ENCODE data around the gene NCEH1. TPM values are rescaled to one million over a fixed set of nuclear protein-coding genes. Genes with fewer than 3 reads are reported as not detected.

Gene NCEH1
- total RNA-seq, 1 experiment from 2014 or later = 4.5 TPM

DNA sequence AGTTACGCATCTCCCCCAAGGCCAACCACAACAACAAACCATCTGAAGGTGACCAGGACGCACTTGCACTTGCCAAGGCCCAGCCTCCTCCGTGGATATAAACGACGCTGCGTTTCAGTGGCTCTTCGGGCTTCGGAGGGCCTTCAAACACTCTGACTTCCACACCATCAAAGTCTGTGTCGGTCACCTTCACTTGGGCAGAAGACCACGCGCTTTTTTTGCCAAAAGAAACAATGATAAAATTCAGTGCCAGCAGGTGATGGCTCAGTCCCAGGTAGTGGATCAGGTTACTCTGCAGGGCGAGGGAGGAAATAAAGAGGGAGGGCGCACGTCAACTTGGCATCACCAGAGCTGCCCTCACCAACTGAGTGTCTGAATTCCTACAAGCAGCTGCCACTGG lies 63.0 kb downstream of the NCEH1 start:
- Mint-ChIP-seq H3K4me1 (peaks cover 15% of the 10 kb centered on the region), H3K4me3 (no peak overlapping the region), H3K27me3 (ENCODE audit: low read depth) (no peaks in the 10 kb centered on the region), H3K9me3 (no peaks in the 10 kb centered on the region), H3K27ac (no peak overlapping the region), H3K36me3 (no peaks in the 10 kb centered on the region)
- TF ChIP-seq, protein P1, sequence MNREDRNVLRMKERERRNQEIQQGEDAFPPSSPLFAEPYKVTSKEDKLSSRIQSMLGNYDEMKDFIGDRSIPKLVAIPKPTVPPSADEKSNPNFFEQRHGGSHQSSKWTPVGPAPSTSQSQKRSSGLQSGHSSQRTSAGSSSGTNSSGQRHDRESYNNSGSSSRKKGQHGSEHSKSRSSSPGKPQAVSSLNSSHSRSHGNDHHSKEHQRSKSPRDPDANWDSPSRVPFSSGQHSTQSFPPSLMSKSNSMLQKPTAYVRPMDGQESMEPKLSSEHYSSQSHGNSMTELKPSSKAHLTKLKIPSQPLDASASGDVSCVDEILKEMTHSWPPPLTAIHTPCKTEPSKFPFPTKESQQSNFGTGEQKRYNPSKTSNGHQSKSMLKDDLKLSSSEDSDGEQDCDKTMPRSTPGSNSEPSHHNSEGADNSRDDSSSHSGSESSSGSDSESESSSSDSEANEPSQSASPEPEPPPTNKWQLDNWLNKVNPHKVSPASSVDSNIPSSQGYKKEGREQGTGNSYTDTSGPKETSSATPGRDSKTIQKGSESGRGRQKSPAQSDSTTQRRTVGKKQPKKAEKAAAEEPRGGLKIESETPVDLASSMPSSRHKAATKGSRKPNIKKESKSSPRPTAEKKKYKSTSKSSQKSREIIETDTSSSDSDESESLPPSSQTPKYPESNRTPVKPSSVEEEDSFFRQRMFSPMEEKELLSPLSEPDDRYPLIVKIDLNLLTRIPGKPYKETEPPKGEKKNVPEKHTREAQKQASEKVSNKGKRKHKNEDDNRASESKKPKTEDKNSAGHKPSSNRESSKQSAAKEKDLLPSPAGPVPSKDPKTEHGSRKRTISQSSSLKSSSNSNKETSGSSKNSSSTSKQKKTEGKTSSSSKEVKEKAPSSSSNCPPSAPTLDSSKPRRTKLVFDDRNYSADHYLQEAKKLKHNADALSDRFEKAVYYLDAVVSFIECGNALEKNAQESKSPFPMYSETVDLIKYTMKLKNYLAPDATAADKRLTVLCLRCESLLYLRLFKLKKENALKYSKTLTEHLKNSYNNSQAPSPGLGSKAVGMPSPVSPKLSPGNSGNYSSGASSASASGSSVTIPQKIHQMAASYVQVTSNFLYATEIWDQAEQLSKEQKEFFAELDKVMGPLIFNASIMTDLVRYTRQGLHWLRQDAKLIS (CRISPR knock-in tag; IDR thresholded peaks at IDR 0.05; ENCODE audit: borderline replicate concordance) = no peak
- TF ChIP-seq ZNF232 (CRISPR knock-in tag; IDR thresholded peaks at IDR 0.05) = no peak
- TF ChIP-seq IRF2 (CRISPR knock-in tag; IDR thresholded peaks at IDR 0.05; ENCODE audit: borderline replicate concordance, low read depth) = no peak
- no peak for TF ChIP-seq ZBTB21 (CRISPR knock-in tag; IDR thresholded peaks at IDR 0.05; ENCODE audit: borderline replicate concordance)
- TF ChIP-seq, protein P2, sequence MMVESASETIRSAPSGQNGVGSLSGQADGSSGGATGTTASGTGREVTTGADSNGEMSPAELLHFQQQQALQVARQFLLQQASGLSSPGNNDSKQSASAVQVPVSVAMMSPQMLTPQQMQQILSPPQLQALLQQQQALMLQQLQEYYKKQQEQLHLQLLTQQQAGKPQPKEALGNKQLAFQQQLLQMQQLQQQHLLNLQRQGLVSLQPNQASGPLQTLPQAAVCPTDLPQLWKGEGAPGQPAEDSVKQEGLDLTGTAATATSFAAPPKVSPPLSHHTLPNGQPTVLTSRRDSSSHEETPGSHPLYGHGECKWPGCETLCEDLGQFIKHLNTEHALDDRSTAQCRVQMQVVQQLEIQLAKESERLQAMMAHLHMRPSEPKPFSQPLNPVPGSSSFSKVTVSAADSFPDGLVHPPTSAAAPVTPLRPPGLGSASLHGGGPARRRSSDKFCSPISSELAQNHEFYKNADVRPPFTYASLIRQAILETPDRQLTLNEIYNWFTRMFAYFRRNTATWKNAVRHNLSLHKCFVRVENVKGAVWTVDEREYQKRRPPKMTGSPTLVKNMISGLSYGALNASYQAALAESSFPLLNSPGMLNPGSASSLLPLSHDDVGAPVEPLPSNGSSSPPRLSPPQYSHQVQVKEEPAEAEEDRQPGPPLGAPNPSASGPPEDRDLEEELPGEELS (CRISPR knock-in tag; IDR thresholded peaks at IDR 0.05) = no peak
- ATAC-seq (peak; percentile 60; the same call in 1 of the 2 replicates), DNase-seq (ENCODE audit: low spot score) (no peak)
- ChIA-PET CTCF (interaction anchor here (1.0 kb wide), 1 partner anchor 24 kb away, joined by 3 read pairs; no protein-coding TSS in a partner anchor), POLR2A (no interaction called here)

DNA sequence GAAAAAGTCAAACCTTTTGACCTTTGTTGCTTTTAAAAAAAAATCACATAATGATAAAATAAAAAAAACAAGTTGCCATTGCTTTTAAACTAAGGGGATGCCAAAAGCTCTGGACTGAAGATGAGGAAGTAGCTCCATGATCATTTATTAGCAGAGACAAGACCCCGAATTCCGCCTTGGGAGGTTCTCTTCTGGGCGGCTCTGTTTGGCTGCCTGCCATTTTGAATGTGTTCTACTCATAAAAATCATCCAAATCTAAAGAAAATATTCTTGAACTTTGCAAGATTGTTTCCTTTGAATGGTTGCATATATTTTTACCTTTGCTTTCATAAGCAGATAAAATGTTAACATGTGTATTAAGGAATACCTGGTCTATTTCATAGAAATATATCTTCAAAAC lies 63.8 kb downstream of the NCEH1 start:
- no peak overlapping the region for H3K27ac Mint-ChIP-seq
- peaks cover 15% of the 10 kb centered on the region for H3K4me1 Mint-ChIP-seq
- DNase-seq (ENCODE audit: low spot score) = no peak
- no peaks in the 10 kb centered on the region for H3K9me3 Mint-ChIP-seq
- no peaks in the 10 kb centered on the region for H3K36me3 Mint-ChIP-seq
- ChIA-PET CTCF (no interaction called here), POLR2A (no interaction called here)
- no peak overlapping the region for H3K4me3 Mint-ChIP-seq
- no peaks in the 10 kb centered on the region for H3K27me3 Mint-ChIP-seq (ENCODE audit: low read depth)
- no peak for ATAC-seq
- no peak for TF ChIP-seq ELF4 (CRISPR knock-in tag; IDR thresholded peaks at IDR 0.05; ENCODE audit: low read depth)
- no peak for TF ChIP-seq PRRX2 (CRISPR knock-in tag; IDR thresholded peaks at IDR 0.05)
- TF ChIP-seq, protein P3, sequence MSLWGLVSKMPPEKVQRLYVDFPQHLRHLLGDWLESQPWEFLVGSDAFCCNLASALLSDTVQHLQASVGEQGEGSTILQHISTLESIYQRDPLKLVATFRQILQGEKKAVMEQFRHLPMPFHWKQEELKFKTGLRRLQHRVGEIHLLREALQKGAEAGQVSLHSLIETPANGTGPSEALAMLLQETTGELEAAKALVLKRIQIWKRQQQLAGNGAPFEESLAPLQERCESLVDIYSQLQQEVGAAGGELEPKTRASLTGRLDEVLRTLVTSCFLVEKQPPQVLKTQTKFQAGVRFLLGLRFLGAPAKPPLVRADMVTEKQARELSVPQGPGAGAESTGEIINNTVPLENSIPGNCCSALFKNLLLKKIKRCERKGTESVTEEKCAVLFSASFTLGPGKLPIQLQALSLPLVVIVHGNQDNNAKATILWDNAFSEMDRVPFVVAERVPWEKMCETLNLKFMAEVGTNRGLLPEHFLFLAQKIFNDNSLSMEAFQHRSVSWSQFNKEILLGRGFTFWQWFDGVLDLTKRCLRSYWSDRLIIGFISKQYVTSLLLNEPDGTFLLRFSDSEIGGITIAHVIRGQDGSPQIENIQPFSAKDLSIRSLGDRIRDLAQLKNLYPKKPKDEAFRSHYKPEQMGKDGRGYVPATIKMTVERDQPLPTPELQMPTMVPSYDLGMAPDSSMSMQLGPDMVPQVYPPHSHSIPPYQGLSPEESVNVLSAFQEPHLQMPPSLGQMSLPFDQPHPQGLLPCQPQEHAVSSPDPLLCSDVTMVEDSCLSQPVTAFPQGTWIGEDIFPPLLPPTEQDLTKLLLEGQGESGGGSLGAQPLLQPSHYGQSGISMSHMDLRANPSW (CRISPR knock-in tag; conservative IDR thresholded peaks at IDR 0.05; ENCODE audit: low read depth) = no peak
- TF ChIP-seq, protein P4, sequence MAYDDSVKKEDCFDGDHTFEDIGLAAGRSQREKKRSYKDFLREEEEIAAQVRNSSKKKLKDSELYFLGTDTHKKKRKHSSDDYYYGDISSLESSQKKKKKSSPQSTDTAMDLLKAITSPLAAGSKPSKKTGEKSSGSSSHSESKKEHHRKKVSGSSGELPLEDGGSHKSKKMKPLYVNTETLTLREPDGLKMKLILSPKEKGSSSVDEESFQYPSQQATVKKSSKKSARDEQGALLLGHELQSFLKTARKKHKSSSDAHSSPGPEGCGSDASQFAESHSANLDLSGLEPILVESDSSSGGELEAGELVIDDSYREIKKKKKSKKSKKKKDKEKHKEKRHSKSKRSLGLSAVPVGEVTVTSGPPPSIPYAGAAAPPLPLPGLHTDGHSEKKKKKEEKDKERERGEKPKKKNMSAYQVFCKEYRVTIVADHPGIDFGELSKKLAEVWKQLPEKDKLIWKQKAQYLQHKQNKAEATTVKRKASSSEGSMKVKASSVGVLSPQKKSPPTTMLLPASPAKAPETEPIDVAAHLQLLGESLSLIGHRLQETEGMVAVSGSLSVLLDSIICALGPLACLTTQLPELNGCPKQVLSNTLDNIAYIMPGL (CRISPR knock-in tag; IDR thresholded peaks at IDR 0.05) = no peak
- TF ChIP-seq HMGA2 (CRISPR knock-in tag; IDR thresholded peaks at IDR 0.05) = no peak
- TF ChIP-seq JUN (CRISPR knock-in tag; IDR thresholded peaks at IDR 0.05) = no peak
- TF ChIP-seq KAT7 (CRISPR knock-in tag; IDR thresholded peaks at IDR 0.05; ENCODE audit: borderline replicate concordance) = no peak
- no peak for TF ChIP-seq ZNF671 (CRISPR knock-in tag; IDR thresholded peaks at IDR 0.05)
- no peak for TF ChIP-seq ZNF121 (CRISPR knock-in tag; IDR thresholded peaks at IDR 0.05)
- TF ChIP-seq ZNF219 (CRISPR knock-in tag; IDR thresholded peaks at IDR 0.05; ENCODE audit: borderline replicate concordance) = no peak
- TF ChIP-seq, protein P2 (CRISPR knock-in tag; IDR thresholded peaks at IDR 0.05) = no peak
- TF ChIP-seq, protein P5, sequence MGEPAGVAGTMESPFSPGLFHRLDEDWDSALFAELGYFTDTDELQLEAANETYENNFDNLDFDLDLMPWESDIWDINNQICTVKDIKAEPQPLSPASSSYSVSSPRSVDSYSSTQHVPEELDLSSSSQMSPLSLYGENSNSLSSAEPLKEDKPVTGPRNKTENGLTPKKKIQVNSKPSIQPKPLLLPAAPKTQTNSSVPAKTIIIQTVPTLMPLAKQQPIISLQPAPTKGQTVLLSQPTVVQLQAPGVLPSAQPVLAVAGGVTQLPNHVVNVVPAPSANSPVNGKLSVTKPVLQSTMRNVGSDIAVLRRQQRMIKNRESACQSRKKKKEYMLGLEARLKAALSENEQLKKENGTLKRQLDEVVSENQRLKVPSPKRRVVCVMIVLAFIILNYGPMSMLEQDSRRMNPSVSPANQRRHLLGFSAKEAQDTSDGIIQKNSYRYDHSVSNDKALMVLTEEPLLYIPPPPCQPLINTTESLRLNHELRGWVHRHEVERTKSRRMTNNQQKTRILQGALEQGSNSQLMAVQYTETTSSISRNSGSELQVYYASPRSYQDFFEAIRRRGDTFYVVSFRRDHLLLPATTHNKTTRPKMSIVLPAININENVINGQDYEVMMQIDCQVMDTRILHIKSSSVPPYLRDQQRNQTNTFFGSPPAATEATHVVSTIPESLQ (CRISPR knock-in tag; IDR thresholded peaks at IDR 0.05) = no peak
- TF ChIP-seq, protein P6, sequence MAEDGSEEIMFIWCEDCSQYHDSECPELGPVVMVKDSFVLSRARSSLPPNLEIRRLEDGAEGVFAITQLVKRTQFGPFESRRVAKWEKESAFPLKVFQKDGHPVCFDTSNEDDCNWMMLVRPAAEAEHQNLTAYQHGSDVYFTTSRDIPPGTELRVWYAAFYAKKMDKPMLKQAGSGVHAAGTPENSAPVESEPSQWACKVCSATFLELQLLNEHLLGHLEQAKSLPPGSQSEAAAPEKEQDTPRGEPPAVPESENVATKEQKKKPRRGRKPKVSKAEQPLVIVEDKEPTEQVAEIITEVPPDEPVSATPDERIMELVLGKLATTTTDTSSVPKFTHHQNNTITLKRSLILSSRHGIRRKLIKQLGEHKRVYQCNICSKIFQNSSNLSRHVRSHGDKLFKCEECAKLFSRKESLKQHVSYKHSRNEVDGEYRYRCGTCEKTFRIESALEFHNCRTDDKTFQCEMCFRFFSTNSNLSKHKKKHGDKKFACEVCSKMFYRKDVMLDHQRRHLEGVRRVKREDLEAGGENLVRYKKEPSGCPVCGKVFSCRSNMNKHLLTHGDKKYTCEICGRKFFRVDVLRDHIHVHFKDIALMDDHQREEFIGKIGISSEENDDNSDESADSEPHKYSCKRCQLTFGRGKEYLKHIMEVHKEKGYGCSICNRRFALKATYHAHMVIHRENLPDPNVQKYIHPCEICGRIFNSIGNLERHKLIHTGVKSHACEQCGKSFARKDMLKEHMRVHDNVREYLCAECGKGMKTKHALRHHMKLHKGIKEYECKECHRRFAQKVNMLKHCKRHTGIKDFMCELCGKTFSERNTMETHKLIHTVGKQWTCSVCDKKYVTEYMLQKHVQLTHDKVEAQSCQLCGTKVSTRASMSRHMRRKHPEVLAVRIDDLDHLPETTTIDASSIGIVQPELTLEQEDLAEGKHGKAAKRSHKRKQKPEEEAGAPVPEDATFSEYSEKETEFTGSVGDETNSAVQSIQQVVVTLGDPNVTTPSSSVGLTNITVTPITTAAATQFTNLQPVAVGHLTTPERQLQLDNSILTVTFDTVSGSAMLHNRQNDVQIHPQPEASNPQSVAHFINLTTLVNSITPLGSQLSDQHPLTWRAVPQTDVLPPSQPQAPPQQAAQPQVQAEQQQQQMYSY (CRISPR knock-in tag; IDR thresholded peaks at IDR 0.05) = no peak
